Transverse colon (tissue), 4 donors: ENCODE results near the gene CSNK1D.

Source experiments
- CTCF ChIP-seq, 5 experiments: fragments of 200-600 bp in 3 of 5; fragments of 450-650 bp in 2 of 5; sonication (generic) in 3 of 5; IDR thresholded peaks; 1 replicate in 2 of 5; 2 replicates in 3 of 5; pipeline ENCODE4 v1.5.1; 2016 to 2017; ENCODE audit warnings: antibody characterized with exemption in 5 of 5, inconsistent platforms in 3 of 5, mild to moderate bottlenecking in 2 of 5, moderate library complexity in 1 of 5
- POLR2AphosphoS5 ChIP-seq, 3 donors: sonication (generic); formaldehyde crosslinking; IDR thresholded peaks; one replicate each; pipeline ENCODE4 v1.6.1; 2016; ENCODE audit warnings: antibody characterized with exemption in 3 of 3

DNA sequence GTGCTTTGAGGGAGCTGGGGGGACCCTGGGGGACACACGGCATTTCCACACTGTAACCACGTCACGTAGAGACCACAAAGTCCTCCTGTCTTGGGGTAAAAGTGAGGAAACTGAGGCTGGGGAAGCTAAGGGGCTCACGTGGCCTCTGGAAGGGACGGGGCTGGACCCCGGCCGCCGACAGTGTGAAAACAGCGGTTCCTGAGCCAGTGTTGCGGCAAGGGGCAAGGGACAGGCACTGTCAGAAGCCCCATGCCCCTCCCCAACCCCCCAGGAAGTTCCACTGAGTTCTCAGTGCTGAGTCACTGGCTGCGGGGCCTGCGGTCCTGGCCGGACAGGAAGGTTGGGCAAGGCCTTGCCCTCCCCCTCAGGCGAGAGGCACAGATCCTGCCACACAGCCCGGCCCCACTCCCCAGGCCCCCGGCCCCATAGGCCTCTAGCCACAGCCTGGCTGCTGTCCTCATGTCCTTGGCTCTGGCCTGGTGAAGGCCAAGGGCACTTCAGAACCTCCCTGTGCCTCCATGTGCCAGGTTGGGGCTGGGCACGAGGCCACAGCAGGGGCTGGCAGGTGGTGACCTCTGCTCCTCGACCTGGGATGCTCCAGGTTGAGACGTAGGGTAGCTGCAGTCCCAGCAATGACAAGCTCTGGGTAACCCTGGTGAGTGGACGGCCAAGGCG lies 55.8 kb downstream of the CSNK1D start:
- TF ChIP-seq CTCF (IDR thresholded peaks at IDR 0.05) = no peak
- TF ChIP-seq POLR2AphosphoS5 (IDR thresholded peaks at IDR 0.05) = no peak
